HCT116 (cell line): ENCODE data around the gene CTCF. TPM values are rescaled to one million over a fixed set of nuclear protein-coding genes. Genes with fewer than 3 reads are reported as not detected.

Experiments
- ATAC-seq: fragments of 200-7000 bp; cut with Tn5 transposase; 2 replicates; pipeline ENCODE4 v1.9.1; 2020; ENCODE audit warnings: mild to moderate bottlenecking, moderate library complexity
- BruUV-seq: library from RNA; stranded (reverse); fragments of 400-500 nt; replicated peaks from 2 replicates; lab custom pipeline; 2021; lab: Mats Ljungman, UMichigan
- CTCF ChIA-PET: fragments of 300-600 bp; sonication (Branson Sonifier 250); formaldehyde crosslinking; loops from one replicate; lab custom pipeline; 2021; ENCODE audit warnings: antibody characterized with exemption; lab: Charles Lee
- POLR2A ChIA-PET: fragments of 300-600, 350-600 bp; sonication (Branson Sonifier 250); formaldehyde crosslinking; loops from one replicate; lab custom pipeline; 2021; ENCODE audit warnings: antibody characterized with exemption; lab: Charles Lee
- RAD21 ChIA-PET, 2 experiments: fragments of 300-600 bp; sonication (Branson Sonifier 250); formaldehyde crosslinking; loops; one replicate each; lab custom pipeline; 2023; ENCODE audit warnings: low total read pairs in 2 of 2; ENCODE audit not compliant: uncharacterized antibody in 2 of 2, unreplicated experiment in 2 of 2, low non-redundant PET in 1 of 2; lab: Charles Lee
- DNase-seq: peaks from one replicate; pipeline ENCODE4 v3.0.0-alpha.2; 2010; ENCODE audit warnings: low read depth, low spot score
- H2AFZ ChIP-seq: fragments of 200-600 bp; shearing (Covaris generic), sonication (generic); 2 replicates; pipeline ENCODE4 v1.6.1; 2017; ENCODE audit warnings: low read depth, mixed run types, mixed read lengths, antibody characterized with exemption, low read length; ENCODE audit not compliant: poor library complexity, severe bottlenecking
- H3K27ac ChIP-seq: 2 replicates; pipeline ENCODE4 v1.5.1; 2012; ENCODE audit warnings: low read depth, low read length
- H3K27me3 ChIP-seq: fragments of 200-600 bp; sonication (generic); 2 replicates; pipeline ENCODE4 v1.6.1; 2016; ENCODE audit warnings: mixed run types, low read length, mixed read lengths; ENCODE audit not compliant: insufficient read depth
- H3K36me3 ChIP-seq, 2 experiments: fragments of 200-500 bp in 1 of 2; fragments of 200-600 bp in 1 of 2; sonication (Bioruptor generic) in 1 of 2; sonication (generic) in 1 of 2; 2 replicates each; pipeline versions ENCODE4 v1.5.1 to v1.6.1; 2014 to 2016; ENCODE audit warnings: low read length in 2 of 2, inconsistent platforms in 1 of 2, mixed read lengths in 1 of 2, mixed run types in 1 of 2; ENCODE audit not compliant: insufficient read depth in 2 of 2, control insufficient read depth in 1 of 2
- H3K4me1 ChIP-seq, 2 experiments: fragments of 200-600 bp in 1 of 2; sonication (generic) in 1 of 2; 2 replicates each; pipeline versions ENCODE4 v1.5.1 to v1.6.1; 2012 to 2017; ENCODE audit warnings: low read length in 2 of 2, inconsistent platforms in 1 of 2, mild to moderate bottlenecking in 1 of 2, mixed read lengths in 1 of 2, mixed run types in 1 of 2, moderate library complexity in 1 of 2; ENCODE audit not compliant: insufficient read depth in 2 of 2, control insufficient read depth in 1 of 2
- H3K4me2 ChIP-seq: fragments of 200-600 bp; sonication (generic); 2 replicates; pipeline ENCODE4 v1.6.1; 2017; ENCODE audit warnings: mixed run types, low read length, mixed read lengths
- H3K4me3 ChIP-seq, 2 experiments: fragments of 200-600 bp in 1 of 2; sonication (generic) in 1 of 2; replicated peaks in 1 of 2; 2 replicates each; pipeline ENCODE4 v1.5.1; 2011 to 2016; ENCODE audit warnings: low read length in 2 of 2, control low read depth in 1 of 2, low read depth in 1 of 2, mild to moderate bottlenecking in 1 of 2, mixed read lengths in 1 of 2, mixed run types in 1 of 2
- H3K79me2 ChIP-seq: fragments of 200-600 bp; sonication (generic); 2 replicates; pipeline ENCODE4 v1.6.1; 2017; ENCODE audit warnings: mild to moderate bottlenecking, mixed run types, low read length, moderate library complexity, mixed read lengths; ENCODE audit not compliant: insufficient read depth
- H3K9ac ChIP-seq: fragments of 200-600 bp; sonication (generic); 2 replicates; pipeline ENCODE4 v1.6.1; 2016; ENCODE audit warnings: low read length, mixed read lengths
- H3K9me2 ChIP-seq: fragments of 200-600 bp; sonication (generic), shearing (Covaris generic); 2 replicates; pipeline ENCODE4 v1.6.1; 2017; ENCODE audit warnings: mixed run types, mild to moderate bottlenecking, moderate library complexity; ENCODE audit not compliant: insufficient read depth
- H3K9me3 ChIP-seq, 2 experiments: fragments of 200-500 bp in 1 of 2; fragments of 200-600 bp in 1 of 2; sonication (Bioruptor generic) in 1 of 2; sonication (generic) in 1 of 2; 2 replicates each; pipeline ENCODE4 v1.6.1; 2014 to 2017; ENCODE audit warnings: low read length in 2 of 2, mixed read lengths in 2 of 2, inconsistent platforms in 1 of 2, low read depth in 1 of 2, mild to moderate bottlenecking in 1 of 2, mixed run types in 1 of 2, moderate library complexity in 1 of 2; ENCODE audit not compliant: control insufficient read depth in 1 of 2, insufficient read depth in 1 of 2
- H4K20me1 ChIP-seq: fragments of 200-600 bp; sonication (generic), shearing (Covaris generic); 2 replicates; pipeline ENCODE4 v1.6.1; 2017; ENCODE audit warnings: mixed run types, mild to moderate bottlenecking, moderate library complexity; ENCODE audit not compliant: insufficient read depth
- ATF3 ChIP-seq: IDR thresholded peaks from 2 replicates; pipeline ENCODE4 v1.6.1; 2012
- CBX3 ChIP-seq: IDR thresholded peaks from 2 replicates; pipeline ENCODE4 v1.6.1; 2012; ENCODE audit warnings: low read depth
- CEBPB ChIP-seq: IDR thresholded peaks from 2 replicates; pipeline ENCODE4 v1.6.1; 2012; ENCODE audit warnings: low read depth
- EGR1 ChIP-seq: IDR thresholded peaks from 2 replicates; pipeline ENCODE4 v1.6.1; 2012; ENCODE audit warnings: low read depth
- EZH2phosphoT487 ChIP-seq: fragments of 200-600 bp; IDR thresholded peaks from 2 replicates; pipeline ENCODE4 v1.6.1; 2018; ENCODE audit warnings: antibody characterized with exemption, borderline replicate concordance
- JUND ChIP-seq: IDR thresholded peaks from 2 replicates; pipeline ENCODE4 v1.6.1; 2012
- MAX ChIP-seq: IDR thresholded peaks from 2 replicates; pipeline ENCODE4 v1.6.1; 2012
- POLR2A ChIP-seq: IDR thresholded peaks from 2 replicates; pipeline ENCODE4 v1.7.0; 2011; ENCODE audit warnings: borderline replicate concordance; ENCODE audit not compliant: insufficient read depth, insufficient read length; ENCODE audit errors: extremely low read depth
- POLR2AphosphoS5 ChIP-seq: IDR thresholded peaks from 2 replicates; pipeline ENCODE4 v1.6.1; 2011; ENCODE audit warnings: mild to moderate bottlenecking, low read depth, low read length, moderate library complexity
- REST ChIP-seq: IDR thresholded peaks from 2 replicates; pipeline ENCODE4 v1.6.1; 2012; ENCODE audit warnings: low read depth
- SIN3A ChIP-seq: IDR thresholded peaks from 2 replicates; pipeline ENCODE4 v1.6.1; 2012; ENCODE audit warnings: low read depth
- SRF ChIP-seq: IDR thresholded peaks from 2 replicates; pipeline ENCODE4 v1.6.1; 2012; ENCODE audit warnings: low read depth
- ZBTB33 ChIP-seq: IDR thresholded peaks from 2 replicates; pipeline ENCODE4 v1.6.1; 2011; ENCODE audit warnings: mild to moderate bottlenecking, low read length, moderate library complexity; ENCODE audit not compliant: insufficient replicate concordance; ENCODE audit errors: extremely low read depth
- ZFX ChIP-seq: fragments of 450-650 bp; IDR thresholded peaks from 2 replicates; pipeline ENCODE4 v1.6.1; 2017
- ZNF274 ChIP-seq: fragments of 200-500 bp; sonication (Bioruptor generic); IDR thresholded peaks from 2 replicates; pipeline ENCODE4 v1.6.1; 2014; ENCODE audit warnings: mild to moderate bottlenecking, low read depth, low read length, inconsistent platforms
- intact Hi-C: fragments of 100-400 bp; cut with micrococcal nuclease; formaldehyde crosslinking; loops from 2 replicates; pipeline ENCODE4 v1.10.0; 2022
- total RNA-seq: library from RNA; stranded (reverse); gene quantifications from one replicate; pipeline ENCODE4 v1.2.1, GENCODE V29; 2021; ENCODE audit not compliant: unreplicated experiment

CTCF gene
- total RNA-seq, 1 experiment from 2014 or later = 48.3 TPM

GRCh38 chr16:67580202-67580601, 17.9 kb downstream of the CTCF start (continued):
- TF ChIP-seq MAX (no peak), CEBPB (no peak)

GRCh38 chr16:67593288-67593687, 31.0 kb downstream of the CTCF start:
- no peaks in the 10 kb centered on the region for H3K9me3 ChIP-seq
- no peaks in the 10 kb centered on the region; a peak in 1 of 4 replicates for H3K36me3 ChIP-seq
- intact Hi-C loops = no loop called here
- no peaks in the 10 kb centered on the region for H3K27me3 ChIP-seq
- no TSS peak for BruUV-seq
- no peak for TF ChIP-seq POLR2AphosphoS5
- no peak for TF ChIP-seq ZBTB33
- TF ChIP-seq SIN3A = no peak
- TF ChIP-seq SRF = no peak
- TF ChIP-seq ZFX = no peak
- no peak for TF ChIP-seq POLR2A
- TF ChIP-seq MAX = no peak
- TF ChIP-seq CBX3 = no peak
- TF ChIP-seq REST = no peak
- no peak for TF ChIP-seq EZH2phosphoT487
- TF ChIP-seq ZNF274 = no peak
- TF ChIP-seq EGR1 = no peak
- no peak for TF ChIP-seq ATF3
- TF ChIP-seq CEBPB = no peak
- no peak for TF ChIP-seq JUND
- TF ChIP-seq, all 23 proteins: peak for 0
- ChIA-PET CTCF (interaction anchor here (1.7 kb wide), 1 partner anchor 31 kb away, joined by 3 read pairs; the partner anchor contains the start of gene CTCF), POLR2A (interaction anchor here (0.6 kb wide), 1 partner anchor 22 kb away, joined by 3 read pairs; no protein-coding TSS in a partner anchor), RAD21 (no interaction called here)
- peaks cover 71% of the 10 kb centered on the region for H3K79me2 ChIP-seq
- peaks cover 0 to 8% of the 10 kb centered on the region in 2 experiments; a peak in 1 of 4 replicates for H3K4me1 ChIP-seq
- H3K27ac ChIP-seq = no peak overlapping the region
- no peaks in the 10 kb centered on the region for H3K9me2 ChIP-seq
- no peak overlapping the region for H3K9ac ChIP-seq
- no peak overlapping the region for H2AFZ ChIP-seq
- no peak overlapping the region for H3K4me2 ChIP-seq
- DNase-seq (no peak), ATAC-seq (no peak)
- no peak overlapping the region for H3K4me3 ChIP-seq
- peaks cover 3% of the 10 kb centered on the region; the same call in 1 of the 2 replicates for H4K20me1 ChIP-seq
